GM19328 (cell line): ENCODE data around the gene DGCR8.
"Not testable (repeated sequence)": the region's sequence is repeated elsewhere in the genome, so short reads cannot be mapped to it uniquely, and the experiment has no call there.

ENCODE experiments used
- ATAC-seq: cut with Tn5 transposase; IDR thresholded peaks from one replicate; pipeline ENCODE4 v1.9.1; 2021; ENCODE audit warnings: mild to moderate bottlenecking, moderate library complexity; ENCODE audit not compliant: unreplicated experiment

DGCR8 gene

DNA sequence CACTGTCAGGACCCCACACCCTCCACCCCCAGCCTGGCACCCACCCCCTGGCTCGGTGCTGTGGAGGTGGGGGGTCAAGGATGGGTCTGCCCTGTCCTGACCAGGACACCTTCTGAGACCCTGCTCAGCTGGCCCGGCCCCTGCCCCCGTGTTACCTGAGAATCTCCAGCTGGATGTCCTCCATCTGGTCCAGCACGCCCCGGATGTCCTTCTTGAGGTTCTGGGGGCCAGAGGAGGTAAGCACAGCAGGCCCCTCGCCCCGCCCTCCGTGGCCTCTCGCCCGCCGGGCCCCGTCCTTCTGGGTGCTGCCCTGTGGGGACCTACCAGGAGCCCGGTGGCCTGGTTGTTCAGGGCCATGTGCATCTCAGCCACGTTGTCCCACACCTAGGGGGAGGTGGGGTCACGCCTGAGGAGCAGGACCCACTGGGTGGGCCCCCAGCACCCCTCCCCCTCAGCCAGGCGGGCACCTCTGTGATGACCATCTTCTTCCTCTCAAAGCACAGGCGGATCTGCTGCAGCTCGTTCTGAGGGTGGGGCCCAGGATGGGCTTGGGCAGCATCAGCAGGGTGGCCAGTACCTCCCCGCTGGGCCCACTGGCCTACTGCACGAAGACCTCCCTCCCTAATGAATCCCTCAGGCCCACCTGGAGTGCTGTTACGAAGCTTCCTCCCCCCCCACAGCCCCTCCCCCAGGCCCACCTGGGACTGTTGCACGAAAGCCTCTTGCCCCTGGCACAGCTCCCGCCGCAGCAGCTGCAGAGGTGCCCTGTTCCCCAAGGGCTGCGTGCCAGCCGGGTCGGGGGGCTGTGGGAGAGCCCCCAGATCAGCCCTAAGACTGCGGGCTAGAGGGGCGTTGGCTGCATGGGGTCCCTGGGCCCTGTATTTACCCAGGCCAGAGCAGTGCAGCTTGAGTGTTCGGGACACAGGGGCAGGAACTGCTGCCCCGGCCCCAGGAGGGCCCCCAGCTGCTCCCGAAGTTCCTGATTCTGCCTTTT lies 69.5 kb downstream of the DGCR8 start:
- ATAC-seq, result no peak

DNA sequence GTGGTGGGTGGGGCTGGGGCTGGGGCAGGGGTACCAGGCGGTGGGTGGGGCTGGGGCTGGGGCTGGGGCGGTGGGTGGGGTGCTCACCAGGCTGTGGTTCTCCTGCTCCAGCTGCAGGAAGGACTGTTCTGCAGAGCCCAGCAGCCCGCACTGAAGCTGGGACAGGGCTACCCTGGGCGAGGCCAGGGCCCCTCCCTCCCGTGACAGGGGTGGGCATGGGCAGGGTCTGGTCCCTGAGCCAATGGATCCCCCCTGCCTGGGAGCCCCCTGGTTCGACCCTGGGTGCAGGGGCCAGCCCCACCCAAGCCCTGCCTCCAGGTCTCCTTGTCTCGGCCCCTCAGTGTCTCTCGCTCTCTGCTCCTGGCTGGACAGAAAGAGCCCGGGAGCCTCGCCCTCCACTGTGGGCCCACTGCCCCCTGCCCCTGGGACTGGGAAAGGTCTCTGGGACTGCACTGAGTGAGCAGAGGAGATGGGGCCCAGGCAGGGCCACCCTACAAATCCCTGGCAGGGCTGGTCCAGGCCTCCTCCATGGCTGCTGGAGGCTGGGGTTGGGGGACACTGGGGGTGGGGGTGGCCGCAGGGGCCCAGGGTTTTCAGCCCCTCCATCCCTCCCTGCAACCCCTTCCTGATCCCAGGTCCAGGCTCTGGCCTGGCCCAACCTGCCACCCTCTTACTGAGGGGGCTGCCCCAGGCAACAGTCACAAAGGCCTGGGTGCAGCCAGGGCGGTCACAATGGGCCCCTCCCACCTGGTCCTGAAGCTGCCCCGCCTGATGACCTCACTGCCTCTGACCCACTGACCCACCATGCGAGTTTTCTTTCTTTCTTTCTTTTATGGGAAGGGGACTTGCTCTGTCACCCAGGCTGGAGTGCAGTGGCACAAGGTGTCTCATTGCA lies 70.6 kb downstream of the DGCR8 start, which contains the start of gene CCDC188:
Gene CCDC188, minus strand, starts transcription at position 675 of the 895 bp plus-strand sequence. Its CDS starts 69 bp downstream, at position 606.
- no peak for ATAC-seq

DNA sequence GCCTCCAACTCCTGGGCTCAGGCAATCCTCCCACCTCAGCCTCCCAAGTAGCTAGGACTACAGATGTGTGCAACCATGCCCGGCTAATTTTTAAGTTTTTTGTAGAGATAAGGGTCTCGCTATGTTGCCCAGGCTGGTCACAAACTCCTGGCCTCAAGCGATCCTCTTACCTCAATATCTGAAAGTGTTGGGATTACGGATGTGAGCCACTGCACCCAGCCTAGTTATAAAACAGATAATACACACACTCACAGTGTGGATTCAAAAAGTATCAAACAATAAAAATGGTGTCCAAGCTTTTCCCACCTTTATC lies 71.2 kb downstream of the DGCR8 start:
- no peak for ATAC-seq

GRCh38 chr22:20152464-20152890 lies 72.4 kb downstream of the DGCR8 start:
- no peak for ATAC-seq

GRCh38 chr22:20153945-20154344 lies 73.9 kb downstream of the DGCR8 start:
- no peak for ATAC-seq

DNA sequence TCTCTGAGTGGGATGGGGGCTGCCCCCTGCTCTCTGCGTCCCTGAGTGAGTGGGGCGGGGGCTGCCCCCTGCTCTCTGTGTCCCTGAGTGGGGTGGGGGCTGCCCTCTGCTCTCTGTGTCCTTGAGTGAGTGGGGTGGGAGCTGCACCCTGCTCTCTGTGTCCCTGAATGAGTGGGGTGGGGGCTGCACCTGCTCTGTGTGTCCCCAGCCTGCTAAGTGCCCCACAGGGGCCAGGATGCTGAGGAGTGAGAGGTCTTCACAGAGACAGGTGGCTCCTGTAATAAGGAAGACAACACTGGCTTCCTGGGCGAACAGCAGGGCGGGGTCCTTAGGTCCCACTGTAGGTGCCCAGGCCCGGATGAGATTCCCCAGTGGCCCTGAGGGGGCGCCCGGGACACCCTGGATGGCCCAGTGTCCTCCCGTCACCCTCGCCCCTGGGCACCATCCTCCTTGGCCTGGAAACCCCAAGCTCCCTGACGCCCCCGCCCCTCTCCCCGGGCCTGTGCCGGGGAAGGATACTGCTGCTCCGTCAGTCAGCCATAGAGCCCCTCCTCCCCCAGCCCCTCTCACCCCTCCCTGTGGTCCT lies 74.7 kb downstream of the DGCR8 start:
- ATAC-seq, result no peak

- ATAC-seq, result no peak
Observed at GRCh38 chr22:20155330-20156041, 75.4 kb downstream of the DGCR8 start.

- no peak for ATAC-seq
Observed at GRCh38 chr22:20156042-20156389, 76.0 kb downstream of the DGCR8 start.

GRCh38 chr22:20156611-20157429 lies 76.8 kb downstream of the DGCR8 start:
- ATAC-seq, result no peak

DNA sequence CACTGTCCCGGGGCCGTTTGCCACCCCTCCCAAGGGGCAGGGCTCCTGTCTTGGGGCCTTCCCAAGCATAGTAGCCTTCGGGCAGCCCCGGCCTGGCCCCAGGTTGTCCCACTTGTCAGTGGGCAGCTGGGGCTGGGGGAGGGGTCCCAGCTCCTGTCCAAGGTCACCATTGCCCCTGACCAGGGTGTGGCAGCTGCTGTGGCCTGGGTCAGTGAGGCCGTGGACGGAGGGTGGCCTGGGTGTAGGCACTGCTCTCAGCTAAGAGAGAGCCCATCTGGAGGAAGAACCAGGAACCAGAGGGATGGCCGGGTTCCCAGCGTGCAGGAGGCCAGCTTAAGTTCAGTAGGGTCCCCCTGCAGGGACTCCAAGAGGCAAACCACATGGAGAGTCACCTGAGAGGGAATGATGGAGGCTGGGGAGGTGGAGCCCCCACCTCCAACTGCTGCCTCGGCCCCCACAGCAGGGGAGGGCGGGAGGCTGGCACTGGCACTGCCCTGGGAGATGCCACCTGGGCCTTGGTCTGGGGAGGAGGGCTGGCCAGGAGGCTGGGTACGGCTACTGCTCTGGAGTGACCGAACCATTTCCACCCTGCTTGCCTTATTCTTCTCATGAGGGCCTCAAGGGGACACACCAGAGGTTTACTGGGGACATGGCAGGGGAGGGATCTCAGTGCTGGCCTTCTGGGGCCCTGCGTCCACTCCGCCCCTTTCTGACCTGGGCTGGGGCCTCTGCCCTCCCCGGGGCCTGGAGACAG lies 77.6 kb downstream of the DGCR8 start:
- no peak for ATAC-seq

- ATAC-seq, result no peak
Observed at GRCh38 chr22:20158391-20159036, 78.5 kb downstream of the DGCR8 start.

DNA sequence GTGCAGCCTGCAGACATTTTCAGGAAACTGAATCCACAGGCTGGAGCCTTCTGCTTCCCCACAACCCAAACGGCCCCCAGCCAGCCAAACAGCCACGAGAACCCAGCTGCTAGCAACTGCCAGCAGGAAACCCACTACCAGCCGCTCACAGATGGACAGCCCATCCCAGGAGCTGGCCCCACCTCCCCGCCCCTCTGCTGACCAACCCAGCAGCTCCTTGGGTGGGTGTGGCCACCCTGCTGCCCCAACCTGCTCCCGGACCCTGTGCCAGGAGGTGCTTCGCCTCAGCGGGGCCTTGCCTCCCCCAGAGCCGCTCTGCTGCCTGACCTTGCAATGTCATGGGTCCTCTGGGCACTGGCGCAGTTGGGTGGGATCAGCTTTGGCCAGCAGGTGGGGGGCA lies 79.0 kb downstream of the DGCR8 start:
- ATAC-seq, result no peak

- ATAC-seq, result not testable (repeated sequence)
Observed at GRCh38 chr22:20159531-20159930, 79.5 kb downstream of the DGCR8 start.

- no peak for ATAC-seq
Observed at GRCh38 chr22:20160041-20160440, 80.0 kb downstream of the DGCR8 start.
